SU-DHL-6 (cell line): ENCODE results near the gene RYR2.

Experiments used
- CTCF ChIP-seq: fragments of 200-600 bp; sonication (generic); IDR thresholded peaks from one replicate; pipeline ENCODE4 v1.5.1; 2017; ENCODE audit warnings: antibody characterized with exemption, mild to moderate bottlenecking, low read length, moderate library complexity; ENCODE audit not compliant: insufficient read depth, poor library complexity, severe bottlenecking
- EZH2phosphoT487 ChIP-seq: fragments of 200-600 bp; sonication (generic), shearing (Covaris generic); conservative IDR thresholded peaks from 2 replicates; pipeline ENCODE4 v1.6.1; 2018; ENCODE audit warnings: mild to moderate bottlenecking, antibody characterized with exemption, low read length, moderate library complexity, mixed read lengths

GRCh38 chr1:237244778-237245177 is 202.8 kb downstream of the RYR2 start:
- no peak for TF ChIP-seq CTCF
- no peak for TF ChIP-seq EZH2phosphoT487
